Loucy (cell line): ENCODE measurements around the gene UPF1.

Experiments used
- EZH2phosphoT487 ChIP-seq: fragments of 200-600 bp; IDR thresholded peaks from 2 replicates; pipeline ENCODE4 v1.6.1; 2018; ENCODE audit warnings: antibody characterized with exemption, mild to moderate bottlenecking, moderate library complexity, borderline replicate concordance
- TF ChIP-seq, protein P1 (sequence below): fragments of 200-600 bp; sonication (generic); conservative IDR thresholded peaks from 2 replicates; pipeline ENCODE4 v1.5.1; 2014; ENCODE audit warnings: mild to moderate bottlenecking, antibody characterized with exemption, low read length

DNA sequence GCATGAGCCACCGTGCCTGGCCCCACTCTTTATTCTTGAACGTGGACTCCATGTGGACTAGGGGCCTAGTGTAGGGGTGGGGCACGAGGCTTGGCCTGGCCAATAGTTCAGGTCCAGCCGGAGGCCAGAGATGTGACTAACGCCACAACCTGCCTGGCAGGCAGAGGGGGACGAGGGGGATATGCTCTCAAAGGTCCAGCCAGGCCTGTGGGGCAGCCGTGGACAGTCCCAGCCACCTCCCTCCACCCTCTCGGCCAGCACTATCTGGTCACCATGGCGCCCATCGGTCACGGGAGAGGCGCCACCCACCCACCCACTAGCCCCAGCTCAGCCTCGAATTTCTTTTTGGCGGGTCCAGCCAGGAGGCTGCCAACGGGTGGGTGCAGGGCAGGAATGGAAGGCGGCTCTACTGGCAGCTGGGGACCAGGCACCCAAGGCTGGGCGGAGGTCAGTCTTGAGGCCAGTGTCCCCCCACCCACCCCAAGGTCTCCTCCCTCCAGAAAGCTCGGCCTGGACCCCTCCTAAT, 66.4 kb downstream of the UPF1 start:
- TF ChIP-seq, protein P1, sequence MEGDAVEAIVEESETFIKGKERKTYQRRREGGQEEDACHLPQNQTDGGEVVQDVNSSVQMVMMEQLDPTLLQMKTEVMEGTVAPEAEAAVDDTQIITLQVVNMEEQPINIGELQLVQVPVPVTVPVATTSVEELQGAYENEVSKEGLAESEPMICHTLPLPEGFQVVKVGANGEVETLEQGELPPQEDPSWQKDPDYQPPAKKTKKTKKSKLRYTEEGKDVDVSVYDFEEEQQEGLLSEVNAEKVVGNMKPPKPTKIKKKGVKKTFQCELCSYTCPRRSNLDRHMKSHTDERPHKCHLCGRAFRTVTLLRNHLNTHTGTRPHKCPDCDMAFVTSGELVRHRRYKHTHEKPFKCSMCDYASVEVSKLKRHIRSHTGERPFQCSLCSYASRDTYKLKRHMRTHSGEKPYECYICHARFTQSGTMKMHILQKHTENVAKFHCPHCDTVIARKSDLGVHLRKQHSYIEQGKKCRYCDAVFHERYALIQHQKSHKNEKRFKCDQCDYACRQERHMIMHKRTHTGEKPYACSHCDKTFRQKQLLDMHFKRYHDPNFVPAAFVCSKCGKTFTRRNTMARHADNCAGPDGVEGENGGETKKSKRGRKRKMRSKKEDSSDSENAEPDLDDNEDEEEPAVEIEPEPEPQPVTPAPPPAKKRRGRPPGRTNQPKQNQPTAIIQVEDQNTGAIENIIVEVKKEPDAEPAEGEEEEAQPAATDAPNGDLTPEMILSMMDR: no peak
- TF ChIP-seq EZH2phosphoT487: no peak
